T-cell (primary cell): ENCODE data around the gene NPHS2. TPM values are rescaled to one million over a fixed set of nuclear protein-coding genes. Genes with fewer than 3 reads are reported as not detected.
"Not testable (repeated sequence)": the region's sequence is repeated elsewhere in the genome, so short reads cannot be mapped to it uniquely, and the experiment has no call there.

Experiments
- ATAC-seq, 4 experiments: fragments of 200-7000 bp in 3 of 4; fragments of 150-1000 bp in 1 of 4; cut with Tn5 transposase; replicated peaks in 1 of 4; 1 replicate in 3 of 4; 2 replicates in 1 of 4; pipeline ENCODE4 v1.10.0; 2021; ENCODE audit warnings: moderate library complexity in 3 of 4, mild to moderate bottlenecking in 2 of 4, moderate number of reproducible peaks in 1 of 4
- CTCF ChIA-PET, 2 donors: fragments of 300-600 bp; sonication (Branson Sonifier 250); formaldehyde crosslinking; loops; one replicate each; lab custom pipeline; 2022; ENCODE audit warnings: antibody characterized with exemption in 2 of 2; lab: Charles Lee
- POLR2A ChIA-PET, 2 donors: fragments of 300-600 bp; sonication (Branson Sonifier 250); formaldehyde crosslinking; loops; one replicate each; lab custom pipeline; 2022; ENCODE audit warnings: antibody characterized with exemption in 2 of 2; lab: Charles Lee
- DNase-seq, 35 experiments: peaks; one replicate each; pipeline versions ENCODE4 v3.0.0 to v3.0.0-alpha.2; 2013 to 2023
- H3K27ac ChIP-seq: one replicate; pipeline ENCODE4 v1.5.1; 2013; ENCODE audit warnings: low read length
- H3K27me3 ChIP-seq, 2 experiments: replicated peaks in 1 of 2; 1 replicate in 1 of 2; 2 replicates in 1 of 2; pipeline versions ENCODE4 v1.6.1 to v1.7.0; 2013; ENCODE audit warnings: low read length in 1 of 2, mixed read lengths in 1 of 2; ENCODE audit not compliant: control insufficient read depth in 2 of 2, insufficient read depth in 2 of 2; ENCODE audit errors: extremely low read depth in 1 of 2
- H3K36me3 ChIP-seq, 2 donors: 1 replicate in 1 of 2; 2 replicates in 1 of 2; pipeline versions ENCODE4 v1.6.1 to v1.7.0; 2013; ENCODE audit warnings: low read length in 1 of 2; ENCODE audit not compliant: control insufficient read depth in 2 of 2, insufficient read depth in 1 of 2; ENCODE audit errors: extremely low read depth in 1 of 2
- H3K4me1 ChIP-seq, 2 experiments: 1 replicate in 1 of 2; 2 replicates in 1 of 2; pipeline versions ENCODE4 v1.6.1 to v1.7.0; 2013; ENCODE audit warnings: low read length in 2 of 2, mixed read lengths in 1 of 2; ENCODE audit not compliant: insufficient read depth in 2 of 2, control insufficient read depth in 1 of 2; ENCODE audit errors: extremely low read depth in 1 of 2
- H3K4me3 ChIP-seq, 2 donors: 1 replicate in 1 of 2; 2 replicates in 1 of 2; pipeline versions ENCODE4 v1.5.1 to v1.7.0; 2013; ENCODE audit warnings: mild to moderate bottlenecking in 2 of 2, low read length in 1 of 2, moderate library complexity in 1 of 2; ENCODE audit not compliant: control insufficient read depth in 1 of 2; ENCODE audit errors: extremely low read depth in 1 of 2
- H3K9me3 ChIP-seq: 2 replicates; pipeline ENCODE4 v1.7.0; 2013
- H3K27ac Mint-ChIP-seq, 2 donors: one replicate each; pipeline ENCODE4 v1.8.0; 2020 to 2021; ENCODE audit warnings: mild to moderate bottlenecking in 2 of 2, mixed read lengths in 2 of 2
- H3K27me3 Mint-ChIP-seq, 2 donors: one replicate each; pipeline ENCODE4 v1.8.0; 2021 to 2022; ENCODE audit warnings: mixed read lengths in 2 of 2
- H3K36me3 Mint-ChIP-seq: one replicate; pipeline ENCODE4 v1.8.0; 2021; ENCODE audit warnings: mixed read lengths
- H3K4me1 Mint-ChIP-seq, 3 donors: one replicate each; pipeline ENCODE4 v1.8.0; 2020 to 2022; ENCODE audit warnings: mixed read lengths in 3 of 3, mild to moderate bottlenecking in 1 of 3
- H3K4me3 Mint-ChIP-seq, 3 donors: one replicate each; pipeline ENCODE4 v1.8.0; 2020 to 2022; ENCODE audit warnings: mild to moderate bottlenecking in 3 of 3, mixed read lengths in 3 of 3, moderate library complexity in 3 of 3
- H3K9me3 Mint-ChIP-seq, 3 donors: one replicate each; pipeline ENCODE4 v1.8.0; 2020 to 2022; ENCODE audit warnings: mixed read lengths in 3 of 3
- WGBS: methylation state at CpG from one replicate; pipeline ENCODE4 v1.1.5; 2013; ENCODE audit warnings: missing lambda C conversion rate; ENCODE audit not compliant: insufficient coverage; 5-methylcytosine and 5-hydroxymethylcytosine counted together
- total RNA-seq, 35 experiments: library from RNA in 6 of 35; stranded (reverse) in 6 of 35; fragments of 120-200 nt in 1 of 35; gene quantifications; one replicate each; pipeline versions ENCODE4 v1.2.1 to v1.2.4 and lab custom pipeline; 2013 to 2026

Gene NPHS2
- total RNA-seq, 5 donors from 2014 or later (not counting 1 experiment from before 2014, with no cell fraction given), result not detected

DNA sequence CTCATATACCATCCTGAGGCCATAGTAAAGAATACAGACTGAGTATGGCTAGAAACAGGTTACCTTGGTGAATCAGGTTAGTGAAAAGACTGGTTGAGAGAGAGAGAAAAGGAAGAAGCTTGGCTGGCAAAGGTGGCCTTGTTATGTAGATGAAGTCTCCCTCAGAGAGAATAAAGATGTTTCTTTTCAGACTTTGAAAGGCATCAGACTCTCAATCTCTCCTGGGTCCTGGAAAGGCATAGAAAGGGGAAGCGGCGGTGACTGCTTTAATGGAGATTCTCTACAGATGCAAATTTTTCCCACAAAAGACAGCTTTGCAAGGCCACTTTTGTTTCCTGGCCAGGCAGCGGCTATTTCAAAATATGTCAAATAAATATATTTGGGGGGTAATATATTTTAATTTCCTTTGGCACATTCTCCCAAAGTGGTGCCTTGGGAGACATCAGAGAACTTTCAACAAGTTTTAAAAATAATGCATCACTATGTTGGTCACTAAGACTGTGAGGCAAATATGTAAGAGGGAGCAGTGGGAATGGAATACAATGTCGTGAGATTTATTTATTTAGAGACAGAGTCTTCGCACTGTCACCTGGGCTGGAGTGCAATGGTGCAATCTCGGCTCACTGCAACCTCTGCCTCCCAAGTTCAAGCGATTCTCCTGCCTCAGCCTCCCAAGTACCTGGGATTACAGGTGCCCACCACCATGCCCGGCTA lies 46.1 kb downstream of the NPHS2 start:
- WGBS, result 68% methylated on average over 4 of the region's 8 CpGs
- peaks cover 0 to 2% (median 0%) of the 10 kb centered on the region in 3 donors for H3K9me3 Mint-ChIP-seq
- no peak overlapping the region for H3K27ac Mint-ChIP-seq
- Histone ChIP-seq H3K36me3 (no peaks in the 10 kb centered on the region), H3K27ac (no peak overlapping the region), H3K9me3 (no peaks in the 10 kb centered on the region), H3K4me1 (no peaks in the 10 kb centered on the region), H3K27me3 (peaks cover 0 to 3% of the 10 kb centered on the region in 2 experiments), H3K4me3 (no peak overlapping the region)
- POLR2A ChIA-PET, result no interaction called here
- CTCF ChIA-PET, result no interaction called here
- peaks cover 5 to 11% of the 10 kb centered on the region in 2 donors for H3K27me3 Mint-ChIP-seq
- no peak for ATAC-seq
- no peaks in the 10 kb centered on the region for H3K36me3 Mint-ChIP-seq
- DNase-seq, result no peak
- no peak overlapping the region for H3K4me3 Mint-ChIP-seq
- no peaks in the 10 kb centered on the region for H3K4me1 Mint-ChIP-seq

DNA sequence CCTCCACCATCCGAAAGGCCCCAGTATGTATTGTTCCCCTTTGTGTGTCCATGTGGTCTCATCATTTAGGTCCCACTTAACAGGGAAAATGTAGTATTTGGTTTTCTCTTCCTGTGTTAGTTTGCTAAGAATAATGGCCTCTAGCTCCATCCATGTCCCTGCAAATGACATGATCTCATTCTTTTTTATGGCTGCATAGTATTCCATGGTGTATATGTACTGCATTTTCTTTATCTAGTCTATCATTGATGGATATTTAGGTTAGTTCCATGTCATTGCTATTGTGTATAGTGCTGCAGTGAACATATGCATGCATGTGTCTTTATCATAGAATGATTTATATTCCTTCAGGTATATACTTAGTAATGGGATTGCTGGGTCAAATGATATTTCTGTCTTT lies 57.2 kb downstream of the NPHS2 start:
- WGBS, result no CpG with 5 or more reads among the region's 1 CpG
- POLR2A ChIA-PET, H3K4me3 Mint-ChIP-seq: not testable (repeated sequence)

DNA sequence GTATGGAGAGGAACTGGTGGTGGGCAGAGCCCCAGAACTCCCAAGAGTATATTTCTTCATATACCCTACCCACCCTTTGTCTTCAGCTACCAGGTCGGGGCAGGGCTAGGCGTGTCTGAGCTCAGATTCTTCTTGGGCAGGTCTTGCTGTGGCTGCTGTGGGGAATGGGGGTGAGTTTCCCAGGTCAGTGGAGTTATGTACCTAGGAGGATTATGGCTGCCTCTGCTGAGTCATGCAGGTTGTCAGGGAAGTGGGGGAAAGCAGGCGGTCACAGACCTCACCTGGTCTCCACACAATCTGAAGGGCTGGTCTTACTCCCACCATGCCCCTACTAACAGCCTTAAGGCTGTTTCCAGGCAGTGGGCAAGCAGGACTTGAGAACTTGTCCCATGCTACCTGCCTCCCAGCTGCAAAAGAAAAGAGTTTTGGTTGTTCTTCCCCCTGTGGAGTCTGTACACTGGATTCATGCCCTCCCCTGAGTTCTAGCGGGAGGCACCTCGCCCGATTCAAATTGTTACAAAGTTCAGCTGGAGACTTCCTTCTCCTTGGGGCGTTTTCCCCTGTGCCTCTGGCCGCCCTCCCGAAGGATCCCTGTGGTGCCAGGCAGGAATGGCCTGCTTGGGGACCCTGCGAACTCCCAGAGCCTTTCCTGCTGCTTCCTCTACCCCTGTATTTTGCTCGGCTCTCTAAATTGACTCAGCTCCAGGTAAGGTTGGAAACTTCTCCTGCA lies 58.6 kb downstream of the NPHS2 start:
- Mint-ChIP-seq H3K4me3 (no peak overlapping the region), H3K36me3 (no peaks in the 10 kb centered on the region), H3K9me3 (peaks cover 2 to 8% (median 7%) of the 10 kb centered on the region in 3 donors), H3K4me1 (no peaks in the 10 kb centered on the region), H3K27ac (no peak overlapping the region), H3K27me3 (peaks cover 13 to 14% of the 10 kb centered on the region in 2 donors)
- H3K4me1 ChIP-seq, result no peaks in the 10 kb centered on the region
- no peak overlapping the region for H3K27ac ChIP-seq
- ATAC-seq (no peak), DNase-seq (no peak)
- H3K4me3 ChIP-seq, result no peak overlapping the region
- H3K9me3 ChIP-seq, result no peaks in the 10 kb centered on the region
- ChIA-PET POLR2A (no interaction called here), CTCF (no interaction called here)
- H3K27me3 ChIP-seq, result no peaks in the 10 kb centered on the region
- 46% methylated on average over 6 of the region's 11 CpGs for WGBS
- no peaks in the 10 kb centered on the region for H3K36me3 ChIP-seq

More for the DNA sequence above, 57.2 kb downstream of the NPHS2 start:
- H3K27ac Mint-ChIP-seq, H3K27me3 ChIP-seq, H3K4me1 Mint-ChIP-seq, H3K27ac ChIP-seq, H3K36me3 ChIP-seq, H3K9me3 ChIP-seq, H3K9me3 Mint-ChIP-seq, DNase-seq, H3K36me3 Mint-ChIP-seq, ATAC-seq, H3K4me1 ChIP-seq, H3K4me3 ChIP-seq, CTCF ChIA-PET: not testable (repeated sequence)
- peaks cover 13 to 16% of the 10 kb centered on the region in 2 donors for H3K27me3 Mint-ChIP-seq

DNA sequence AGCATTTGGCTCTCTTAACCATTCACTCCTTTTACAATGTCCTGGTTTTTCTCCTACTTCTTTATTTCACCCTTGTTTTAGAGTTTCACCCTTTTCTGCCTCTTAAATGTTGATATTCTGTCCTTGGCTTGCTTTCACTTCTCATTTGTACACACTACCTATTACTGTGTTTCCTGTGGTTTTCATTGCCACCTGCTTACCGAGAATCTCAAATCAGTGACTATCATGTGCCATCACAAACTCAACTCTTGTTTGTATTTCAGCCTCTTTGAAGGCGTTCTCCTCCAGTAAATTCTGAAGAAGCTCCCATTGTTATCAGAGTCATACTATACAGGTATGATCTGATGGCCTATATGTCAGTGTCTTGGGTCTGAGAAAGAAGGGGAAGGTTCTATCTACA lies 65.7 kb downstream of the NPHS2 start:
- Mint-ChIP-seq H3K27me3 (peaks cover 0 to 4% of the 10 kb centered on the region in 2 donors), H3K4me1 (no peaks in the 10 kb centered on the region), H3K36me3 (no peaks in the 10 kb centered on the region), H3K27ac (no peak overlapping the region), H3K9me3 (peaks cover 0 to 14% (median 2%) of the 10 kb centered on the region in 3 donors), H3K4me3 (no peak overlapping the region)
- ChIA-PET POLR2A (interaction anchor here in 1 of 2 donors (0.7 kb wide), 1 partner anchor 698 kb away, joined by 4 read pairs; no protein-coding TSS in a partner anchor), CTCF (no interaction called here)
- Histone ChIP-seq H3K9me3 (no peaks in the 10 kb centered on the region), H3K4me1 (no peaks in the 10 kb centered on the region), H3K27ac (no peak overlapping the region), H3K36me3 (no peaks in the 10 kb centered on the region), H3K4me3 (no peak overlapping the region), H3K27me3 (no peaks in the 10 kb centered on the region)
- ATAC-seq (no peak), DNase-seq (no peak)
- no CpG with 5 or more reads among the region's 2 CpGs for WGBS

GRCh38 chr1:179509384-179509783 lies 66.4 kb downstream of the NPHS2 start:
- peaks cover 0 to 14% (median 2%) of the 10 kb centered on the region in 3 donors for H3K9me3 Mint-ChIP-seq
- H3K27ac Mint-ChIP-seq, result no peak overlapping the region
- Histone ChIP-seq H3K27ac (no peak overlapping the region), H3K27me3 (no peaks in the 10 kb centered on the region), H3K4me3 (no peak overlapping the region), H3K36me3 (no peaks in the 10 kb centered on the region), H3K9me3 (no peaks in the 10 kb centered on the region), H3K4me1 (no peaks in the 10 kb centered on the region)
- H3K27me3 Mint-ChIP-seq, result peaks cover 0 to under 1% of the 10 kb centered on the region in 2 donors
- no peaks in the 10 kb centered on the region for H3K4me1 Mint-ChIP-seq
- POLR2A ChIA-PET, result no interaction called here
- no peak overlapping the region for H3K4me3 Mint-ChIP-seq
- CTCF ChIA-PET, result no interaction called here
- WGBS, result 45% methylated on average over 1 of the region's 4 CpGs
- DNase-seq, result no peak
- ATAC-seq, result no peak
- H3K36me3 Mint-ChIP-seq, result no peaks in the 10 kb centered on the region

DNA sequence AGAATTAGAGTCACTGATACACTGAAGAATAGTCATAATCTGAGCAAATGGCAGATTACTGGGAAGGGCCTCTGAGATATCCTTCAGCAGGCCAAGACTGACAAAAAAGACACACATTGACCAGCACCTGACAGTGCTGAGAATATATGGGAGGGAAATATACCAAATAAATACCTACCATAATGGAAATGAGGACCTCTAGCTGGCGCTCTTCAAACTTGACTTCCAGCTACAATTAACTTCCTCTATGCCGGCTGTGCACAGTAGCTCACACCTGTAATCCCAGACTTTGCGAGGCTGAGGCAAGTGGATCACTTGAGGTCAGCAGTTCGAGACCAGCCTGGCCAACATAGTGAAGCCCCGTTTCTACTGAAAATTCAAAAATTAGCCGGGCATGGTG lies 69.5 kb downstream of the NPHS2 start:
- Histone ChIP-seq H3K4me3 (no peak overlapping the region), H3K27me3 (peaks cover 0 to 2% of the 10 kb centered on the region in 2 experiments), H3K9me3 (no peaks in the 10 kb centered on the region), H3K36me3 (no peaks in the 10 kb centered on the region), H3K27ac (no peak overlapping the region), H3K4me1 (no peaks in the 10 kb centered on the region)
- Mint-ChIP-seq H3K9me3 (peaks cover 0 to 5% (median 0%) of the 10 kb centered on the region in 3 donors), H3K27ac (no peak overlapping the region), H3K4me3 (no peak overlapping the region), H3K27me3 (no peaks in the 10 kb centered on the region), H3K36me3 (no peaks in the 10 kb centered on the region), H3K4me1 (no peaks in the 10 kb centered on the region)
- WGBS, result 71% methylated on average over 4 of the region's 6 CpGs
- ATAC-seq (no peak), DNase-seq (no peak)
- ChIA-PET CTCF (interaction anchor here in 1 of 2 donors (0.6 kb wide), 1 partner anchor 1333 kb away, joined by 3 read pairs; no protein-coding TSS in a partner anchor), POLR2A (no interaction called here)
